ENCODE measurements around the gene CLEC4F. TPM values are rescaled to one million over a fixed set of nuclear protein-coding genes. Genes with fewer than 3 reads are reported as not detected.

The CLEC4F gene
- total and polyA plus RNA-seq, 2 donors (not counting 3 experiments of a cell fraction or from before 2014, with no cell fraction given) = not detected

GRCh38 chr2:70768590-70769085 lies 51.8 kb downstream of the CLEC4F start:
- POLR2A ChIA-PET = no interaction called here
- H3K4me1 ChIP-seq (ENCODE audit: control insufficient read depth, extremely low read depth, insufficient read depth, low read length) = peaks cover 3% of the 10 kb centered on the region
- H3K9ac ChIP-seq (replicated peaks; ENCODE audit: extremely low read depth, insufficient read depth, low read length) = no peak overlapping the region
- H3K9me3 ChIP-seq (replicated peaks; ENCODE audit: control insufficient read depth, insufficient read depth, low read length) = no peaks in the 10 kb centered on the region
- H3K27ac ChIP-seq (ENCODE audit: insufficient read depth, low read depth, low read length) = no peak overlapping the region
- dilution Hi-C loops (cut with MboI; ENCODE audit: extremely low pct_ligation_motif_present, low sequenced_read_pairs) (no loop called here), intact Hi-C loops (cut with micrococcal nuclease) (no loop called here)
- no peaks in the 10 kb centered on the region for H3K9me1 ChIP-seq (replicated peaks; ENCODE audit: control insufficient read depth, extremely low read depth, insufficient read depth, low read length)
- TF ChIP-seq GATA2 (IDR thresholded peaks at IDR 0.05; ENCODE audit: insufficient read depth, insufficient read length, low read depth, low read length) (no peak), POLR2A (IDR thresholded peaks at IDR 0.05; ENCODE audit: low read depth, low read length) (no peak), POLR2AphosphoS5 (IDR thresholded peaks at IDR 0.05; ENCODE audit: insufficient read depth, low read depth, low read length) (no peak), EZH2 (IDR thresholded peaks at IDR 0.05; ENCODE audit: borderline replicate concordance, low read depth, low read length, severe bottlenecking) (no peak), FOS (IDR thresholded peaks at IDR 0.05; ENCODE audit: borderline replicate concordance, insufficient read depth, low read length) (no peak), MAX (IDR thresholded peaks at IDR 0.05; ENCODE audit: insufficient read depth, insufficient read length) (no peak), MYC (IDR thresholded peaks at IDR 0.05; ENCODE audit: low read depth, low read length) (no peak), JUN (IDR thresholded peaks at IDR 0.05; ENCODE audit: borderline replicate concordance, insufficient read depth, insufficient read length, low read depth) (no peak)
- TF ChIP-seq, protein P1, sequence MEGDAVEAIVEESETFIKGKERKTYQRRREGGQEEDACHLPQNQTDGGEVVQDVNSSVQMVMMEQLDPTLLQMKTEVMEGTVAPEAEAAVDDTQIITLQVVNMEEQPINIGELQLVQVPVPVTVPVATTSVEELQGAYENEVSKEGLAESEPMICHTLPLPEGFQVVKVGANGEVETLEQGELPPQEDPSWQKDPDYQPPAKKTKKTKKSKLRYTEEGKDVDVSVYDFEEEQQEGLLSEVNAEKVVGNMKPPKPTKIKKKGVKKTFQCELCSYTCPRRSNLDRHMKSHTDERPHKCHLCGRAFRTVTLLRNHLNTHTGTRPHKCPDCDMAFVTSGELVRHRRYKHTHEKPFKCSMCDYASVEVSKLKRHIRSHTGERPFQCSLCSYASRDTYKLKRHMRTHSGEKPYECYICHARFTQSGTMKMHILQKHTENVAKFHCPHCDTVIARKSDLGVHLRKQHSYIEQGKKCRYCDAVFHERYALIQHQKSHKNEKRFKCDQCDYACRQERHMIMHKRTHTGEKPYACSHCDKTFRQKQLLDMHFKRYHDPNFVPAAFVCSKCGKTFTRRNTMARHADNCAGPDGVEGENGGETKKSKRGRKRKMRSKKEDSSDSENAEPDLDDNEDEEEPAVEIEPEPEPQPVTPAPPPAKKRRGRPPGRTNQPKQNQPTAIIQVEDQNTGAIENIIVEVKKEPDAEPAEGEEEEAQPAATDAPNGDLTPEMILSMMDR (IDR thresholded peaks at IDR 0.05; ENCODE audit: extremely low read depth in 1 of 2, insufficient read depth in 1 of 2, low read depth in 1 of 2, low read length in 2 of 2) = no peak
- H4K20me1 ChIP-seq (replicated peaks; ENCODE audit: control insufficient read depth, extremely low read depth, insufficient read depth, low read length) = no peaks in the 10 kb centered on the region
- H3K4me2 ChIP-seq (ENCODE audit: insufficient read depth, low read length) = no peak overlapping the region
- DNase-seq (ENCODE audit: low read depth, low spot score) = no peak
- no peak for FAIRE-seq
- peaks cover 55 to 62% of the 10 kb centered on the region in 2 experiments for H3K27me3 ChIP-seq (ENCODE audit: control insufficient read depth in 2 of 2, insufficient read depth in 2 of 2, low read length in 2 of 2)
- no peaks in the 10 kb centered on the region for H3K79me2 ChIP-seq (ENCODE audit: control insufficient read depth, insufficient read depth, low read length)
- H3K4me3 ChIP-seq (replicated peaks in 1 of 3; ENCODE audit: insufficient read depth in 1 of 3, low read depth in 1 of 3, low read length in 3 of 3) = no peak overlapping the region
- H2AFZ ChIP-seq (ENCODE audit: low read depth, low read length) = no peak overlapping the region
- CTCF ChIA-PET = interaction anchor here (1.0 to 1.5 kb wide), 3 partner anchors 21 to 149 kb away, joined by 3 to 6 read pairs (median 3); no protein-coding TSS in a partner anchor
- BruUV-seq (replicated peaks) = no TSS peak
- H3K36me3 ChIP-seq (ENCODE audit: control insufficient read depth in 2 of 2, extremely low read depth in 1 of 2, insufficient read depth in 2 of 2, low read length in 2 of 2) = no peaks in the 10 kb centered on the region
